GM18507 (cell line): Measurements from ENCODE around the gene TTC23.
"Not testable (repeated sequence)": the region's sequence is repeated elsewhere in the genome, so short reads cannot be mapped to it uniquely, and the experiment has no call there.

Experiments used
- DNase-seq: peaks from one replicate; pipeline ENCODE4 v3.0.0; 2011; ENCODE audit warnings: low read depth; ENCODE audit not compliant: insufficient read length; ENCODE audit errors: extremely low spot score
- FAIRE-seq: peaks from 2 replicates; lab custom pipeline; 2011; peaks lifted over from hg19 to GRCh38; lab: Jason Lieb, UNC

TTC23 gene

DNA sequence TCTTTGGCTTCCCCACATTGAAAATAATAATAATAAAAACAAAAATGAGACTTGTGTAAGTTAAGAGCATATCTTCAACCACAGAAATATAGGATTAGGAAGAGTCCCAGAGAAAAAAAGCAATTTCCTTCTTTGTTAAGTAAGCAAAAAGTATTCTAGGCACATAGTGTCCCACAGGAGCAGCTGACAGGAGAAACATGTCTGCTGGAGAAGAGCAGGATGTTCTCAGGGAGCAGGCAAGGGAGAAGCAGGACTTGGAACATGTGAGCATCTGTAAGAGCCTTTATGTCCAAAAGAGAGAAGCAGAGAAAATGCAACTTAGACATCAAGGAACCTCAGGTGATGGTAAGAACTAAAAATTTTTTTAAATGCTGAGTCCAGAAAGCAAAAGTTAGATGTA is 39.0 kb downstream of the TTC23 start:
- FAIRE-seq (no peak), DNase-seq (no peak)

DNA sequence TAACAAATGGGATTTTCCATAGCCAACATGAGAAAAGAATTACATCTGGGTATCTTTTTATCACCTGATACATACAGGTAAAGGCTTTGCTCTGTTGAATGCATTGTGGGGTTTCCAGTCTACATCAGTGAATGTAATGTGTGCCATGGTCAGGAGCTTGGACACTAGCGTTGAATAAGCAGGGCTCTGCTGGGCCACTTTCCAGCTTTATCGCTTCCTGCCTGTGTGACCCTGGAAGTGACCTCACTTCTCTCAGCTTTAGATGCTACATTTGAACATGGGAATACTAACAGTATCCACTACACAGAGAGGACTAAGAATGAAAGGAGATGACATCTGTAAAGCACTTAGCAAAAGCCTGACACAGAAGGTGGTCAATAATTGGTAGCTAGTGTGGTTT is 40.1 kb downstream of the TTC23 start:
- DNase-seq: no peak
- no peak for FAIRE-seq

DNA sequence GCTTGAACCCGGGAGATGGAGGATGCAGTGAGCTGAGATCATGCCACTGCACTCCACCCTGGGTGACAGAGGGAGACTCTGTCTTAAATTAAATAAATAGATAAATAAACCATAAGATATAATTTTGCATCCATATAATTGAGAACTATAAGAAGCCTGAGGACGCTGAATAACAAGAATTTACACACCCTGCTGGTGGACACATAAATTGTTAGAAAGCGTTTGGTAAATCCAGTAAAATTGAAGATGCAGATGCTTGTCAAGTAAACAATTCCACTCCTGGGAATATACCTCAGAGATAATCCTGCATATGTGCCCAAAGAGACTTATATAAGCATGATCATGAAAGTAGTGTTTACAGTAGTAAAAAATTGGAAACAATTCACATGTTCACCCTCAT is 41.7 kb downstream of the TTC23 start:
- DNase-seq (no peak), FAIRE-seq (no peak)

DNA sequence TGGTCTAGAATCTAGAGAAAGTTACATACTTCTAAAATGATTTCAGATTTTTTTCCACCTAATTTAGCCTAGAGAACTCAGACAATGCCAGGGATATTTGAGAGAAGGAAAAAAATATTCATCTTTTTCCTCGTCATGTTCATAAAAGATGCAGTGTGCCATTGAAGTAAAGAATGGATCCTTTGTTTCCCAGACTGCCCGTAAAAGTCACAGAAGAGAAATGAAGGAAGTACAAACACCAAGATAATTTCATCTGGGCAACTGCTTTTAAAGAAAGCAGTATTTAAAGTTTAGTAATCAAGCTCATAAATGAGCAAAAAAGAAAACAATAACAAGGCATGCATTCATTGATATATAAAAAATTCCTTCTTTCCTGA is 47.2 kb downstream of the TTC23 start:
- DNase-seq (no peak), FAIRE-seq (no peak)

DNA sequence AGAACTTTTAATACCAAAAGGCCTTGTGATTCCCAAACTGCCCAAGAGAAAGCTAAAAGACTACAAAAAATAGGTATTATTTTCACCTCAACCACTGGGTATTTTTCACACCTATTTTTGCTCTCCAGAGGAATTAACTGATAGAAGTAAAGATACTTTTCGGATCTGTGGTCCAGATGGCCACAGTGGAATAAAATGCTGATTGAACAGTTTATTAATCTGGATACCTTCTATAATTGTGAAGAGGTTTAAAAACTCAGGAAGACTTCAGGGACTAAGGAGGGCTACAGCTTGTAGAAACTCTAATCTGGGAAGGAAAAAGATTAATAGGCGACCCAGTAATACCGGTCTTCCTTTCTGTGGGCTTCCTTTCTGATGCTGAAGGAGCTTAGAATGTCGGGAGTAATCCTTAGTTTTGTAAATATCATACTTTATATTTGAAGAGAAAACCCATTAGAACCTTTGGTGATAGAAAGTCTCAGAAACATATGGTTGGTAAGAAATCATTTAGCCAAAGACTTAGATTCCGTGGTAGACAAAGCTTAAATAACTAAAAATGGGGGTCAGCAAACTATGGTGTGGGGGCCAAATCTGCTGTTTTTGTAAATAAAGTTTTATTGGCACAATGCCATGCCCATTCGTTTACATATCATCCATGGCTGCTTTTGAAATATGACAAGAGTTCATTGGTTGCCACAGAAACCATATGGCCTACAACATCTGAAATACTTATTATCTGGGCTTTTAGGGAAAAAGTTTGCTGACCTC is 47.8 kb downstream of the TTC23 start:
- FAIRE-seq: no peak
- DNase-seq: no peak

DNA sequence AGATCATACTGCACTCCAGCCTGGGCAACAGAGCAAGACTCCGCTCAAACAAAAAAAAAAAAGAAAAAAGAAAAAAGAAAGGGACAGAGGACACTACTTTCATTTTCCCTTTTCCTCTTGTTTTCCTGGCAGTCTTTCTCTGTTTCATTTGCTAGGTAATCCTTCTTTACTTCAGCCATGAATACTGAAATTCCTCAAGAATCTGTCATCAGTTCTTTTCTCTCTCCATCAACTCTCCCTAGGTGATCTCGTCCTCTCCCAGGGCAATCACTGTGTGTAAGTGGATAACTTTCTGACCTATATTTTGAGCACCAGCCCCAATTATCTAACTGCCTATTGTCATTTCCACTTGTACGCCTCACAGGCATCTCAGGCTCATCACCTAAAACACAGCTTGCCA is 51.5 kb downstream of the TTC23 start:
- no peak for DNase-seq
- FAIRE-seq: no peak

DNA sequence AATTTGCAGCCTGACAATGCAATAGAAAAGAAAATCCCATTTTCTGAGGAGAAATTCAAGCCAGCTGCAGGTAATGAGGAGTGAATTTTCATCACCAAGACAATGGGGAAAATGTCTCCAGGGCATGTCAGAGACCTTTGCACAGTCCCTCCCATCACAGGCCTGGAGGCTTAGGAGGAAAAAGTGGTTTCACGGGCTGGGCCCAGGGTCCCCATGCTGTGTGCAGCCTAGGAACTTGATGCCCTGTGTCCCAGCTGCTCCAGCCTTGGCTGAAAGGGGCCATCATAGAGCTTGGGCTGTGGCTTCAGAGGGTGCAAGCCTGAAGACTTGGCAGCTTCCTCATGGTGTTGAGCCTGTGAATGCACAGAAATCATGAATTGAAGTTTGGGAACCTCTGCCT is 57.2 kb downstream of the TTC23 start:
- not testable (repeated sequence) for FAIRE-seq, DNase-seq

DNA sequence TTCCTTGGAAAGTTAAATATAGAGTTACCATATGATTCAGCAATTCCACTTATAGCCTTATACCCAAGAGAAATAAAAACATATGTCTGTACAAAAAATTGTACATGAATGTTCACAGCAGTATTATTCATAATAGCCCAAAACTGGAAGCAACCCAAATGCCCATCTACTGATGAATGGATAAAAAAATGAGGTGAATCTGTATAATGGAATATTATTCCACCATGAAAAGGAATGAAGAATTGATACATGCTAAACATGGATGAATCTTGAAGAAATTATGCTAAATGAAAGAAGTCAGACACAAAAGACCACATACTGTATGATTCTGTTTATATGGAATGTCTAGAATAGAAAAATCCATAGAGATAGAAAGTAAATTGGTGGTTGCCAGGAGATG is 61.4 kb downstream of the TTC23 start:
- no peak for FAIRE-seq
- DNase-seq: no peak

DNA sequence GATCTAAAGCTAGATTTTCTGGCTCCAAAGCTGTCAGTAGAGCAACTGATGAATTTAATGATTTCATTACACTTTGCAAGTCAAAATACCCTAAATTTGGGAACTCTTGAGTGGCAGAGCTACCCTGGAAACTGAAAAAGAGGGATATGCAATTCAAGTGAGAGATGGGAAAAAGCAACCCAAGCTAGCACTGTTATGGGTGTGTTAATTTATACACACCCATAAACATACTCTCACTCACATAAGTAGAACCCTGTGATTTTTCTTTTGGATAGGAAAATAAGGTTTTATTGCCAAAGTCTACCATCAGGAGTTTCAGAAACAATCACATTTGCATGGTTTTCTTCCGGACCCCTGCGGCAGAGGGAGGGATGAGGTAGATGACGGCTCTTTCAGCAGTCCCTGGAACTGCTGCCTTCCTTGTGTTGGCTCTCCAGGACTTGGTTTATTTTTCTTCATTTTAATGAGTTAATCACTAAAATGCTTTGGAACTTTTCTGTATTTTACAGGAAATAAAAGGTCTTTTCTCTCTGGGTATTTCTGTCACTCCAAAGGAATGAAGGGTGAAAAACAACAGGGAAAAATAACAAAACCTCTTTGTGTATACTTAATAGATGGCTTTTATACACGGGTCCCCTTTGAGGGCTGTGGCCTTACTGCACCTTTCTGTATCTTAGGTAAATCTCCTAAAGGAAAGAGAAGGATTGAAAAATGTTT is 63.8 kb downstream of the TTC23 start:
- DNase-seq: no peak
- FAIRE-seq: no peak

DNA sequence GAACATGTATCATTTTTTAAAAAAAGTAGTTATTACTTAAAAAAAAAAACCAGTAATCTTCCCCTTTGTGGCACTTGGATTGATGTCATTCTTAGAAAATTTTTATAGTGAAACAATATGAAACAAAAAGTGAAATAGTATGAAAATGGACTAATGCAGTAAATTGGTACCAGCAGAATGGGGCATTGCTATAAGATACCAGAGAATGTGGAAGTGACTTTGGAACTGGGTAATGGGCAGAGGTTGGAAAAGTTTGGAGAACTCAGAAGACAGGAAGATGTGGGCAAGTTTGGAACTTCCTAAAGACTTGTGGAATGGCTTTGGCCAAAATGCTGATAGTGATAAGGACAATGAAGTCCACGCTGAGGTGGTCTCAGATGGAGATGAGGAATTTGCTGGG is 66.6 kb downstream of the TTC23 start:
- FAIRE-seq: no peak

DNA sequence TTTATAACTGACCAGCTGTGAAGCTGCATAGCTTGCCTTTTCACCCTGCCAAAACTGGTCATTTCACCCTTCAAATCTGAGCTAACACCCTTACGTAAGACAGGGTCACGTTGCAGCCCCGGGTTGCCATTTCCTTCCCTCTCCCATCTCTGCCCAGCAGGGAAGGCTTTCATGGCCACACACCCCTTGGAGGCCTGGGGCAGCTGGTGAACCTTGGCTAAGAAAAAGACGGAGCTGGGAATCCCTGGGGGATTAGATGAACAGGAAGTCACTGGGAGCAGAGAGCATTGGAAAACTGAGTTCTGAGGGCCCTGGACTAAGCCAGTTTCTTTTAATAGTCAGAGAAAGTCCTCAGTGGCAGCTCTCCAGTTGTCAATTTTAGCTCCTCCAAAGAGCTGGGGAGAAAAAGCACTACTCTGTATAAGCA is 67.8 kb downstream of the TTC23 start:
- no peak for DNase-seq
- FAIRE-seq: no peak

More for the DNA sequence above, 66.6 kb downstream of the TTC23 start:
- DNase-seq: no peak

DNA sequence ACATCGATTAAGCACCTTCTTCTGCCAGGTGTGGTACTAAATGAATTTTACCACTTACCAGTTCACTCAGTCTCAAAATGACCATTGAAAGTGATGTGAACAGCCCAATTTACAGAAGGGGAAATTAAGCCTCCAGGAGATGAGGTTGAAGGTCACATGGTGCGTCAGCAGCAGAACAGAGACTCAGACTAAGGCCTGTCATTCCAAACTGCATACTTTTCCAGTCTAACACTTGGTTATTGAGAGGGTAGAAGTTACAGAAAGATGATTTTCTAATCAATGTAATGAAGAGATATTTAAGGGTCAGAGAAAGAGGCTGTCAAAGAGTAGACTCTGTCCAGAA is 68.4 kb downstream of the TTC23 start:
- FAIRE-seq (no peak), DNase-seq (no peak)

DNA sequence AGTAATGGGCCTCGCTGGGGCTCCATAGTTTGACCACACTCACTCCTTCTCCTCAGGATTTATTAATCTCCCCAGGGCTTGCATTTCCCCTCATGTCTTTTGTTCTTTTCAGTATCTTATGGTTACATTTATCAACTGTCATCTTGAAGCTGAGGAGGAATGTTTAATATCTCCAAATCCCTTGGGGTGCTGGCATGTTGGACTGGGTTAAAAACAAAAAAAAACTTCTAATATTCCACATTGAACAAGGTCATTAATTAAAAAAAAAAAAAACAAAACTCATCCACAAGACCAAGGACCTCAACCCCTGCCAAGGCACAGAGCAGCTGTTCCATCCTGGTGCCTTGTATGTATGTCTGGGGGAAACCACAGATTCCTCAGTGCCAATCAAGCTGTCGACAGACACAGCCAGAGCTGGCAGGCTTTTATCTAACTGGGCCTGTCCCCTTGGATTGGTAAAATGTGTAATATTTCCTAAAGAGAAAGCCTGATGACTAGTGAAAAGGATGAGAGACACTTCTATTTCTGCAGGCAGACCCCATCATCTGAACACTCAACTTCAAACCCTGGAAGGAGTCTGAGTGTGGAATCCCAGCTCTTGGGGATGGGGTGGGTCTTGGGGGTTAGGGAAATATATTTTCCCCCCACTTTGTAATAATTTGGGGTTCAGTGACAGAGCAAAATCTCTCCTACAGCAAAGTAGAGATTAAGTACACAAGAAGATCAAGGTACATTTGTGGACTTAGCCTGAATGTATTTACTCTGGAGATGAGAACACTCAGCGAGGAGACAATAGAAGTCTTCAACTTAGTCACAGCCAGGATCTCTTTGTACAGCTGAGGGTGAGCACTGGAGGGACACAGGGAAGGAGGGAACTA is 69.1 kb downstream of the TTC23 start:
- DNase-seq (no peak), FAIRE-seq (no peak)

DNA sequence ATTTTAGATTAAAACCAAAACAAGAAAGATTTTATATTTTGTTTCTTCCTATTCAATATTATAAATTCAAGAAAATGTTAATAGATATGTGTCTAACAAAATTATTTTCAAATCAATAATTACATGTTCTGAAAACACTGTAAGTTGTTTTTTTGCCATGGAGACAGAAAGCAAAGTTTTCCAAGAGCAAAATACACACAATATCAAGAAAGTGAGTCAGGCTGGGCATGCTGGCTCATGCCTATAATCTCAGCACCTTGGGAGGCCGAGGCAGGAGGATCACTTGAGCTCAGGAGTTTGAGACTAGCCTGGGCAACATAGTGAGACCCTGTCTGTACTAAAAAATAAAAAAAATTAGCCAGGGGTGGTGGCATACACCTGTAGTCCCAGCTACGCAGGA is 71.7 kb downstream of the TTC23 start:
- FAIRE-seq (no peak), DNase-seq (no peak)

DNA sequence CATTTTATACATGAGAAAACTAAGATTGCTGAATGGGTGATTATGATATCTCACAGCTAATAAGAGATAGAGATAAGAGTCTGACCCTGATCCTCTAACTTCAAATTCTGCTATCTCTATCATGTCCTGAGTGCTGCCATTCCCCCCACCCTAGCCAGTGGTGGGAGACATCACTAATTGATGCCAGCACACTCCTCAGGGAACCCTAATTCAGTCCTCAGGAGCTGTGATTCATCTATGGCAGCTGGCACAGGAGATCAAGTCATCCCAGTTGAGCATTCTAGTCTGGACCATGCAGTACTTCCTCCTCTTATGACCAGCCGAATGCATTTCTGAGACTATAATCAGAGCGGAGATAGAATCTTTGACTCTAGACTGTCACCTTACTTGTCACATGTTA is 72.6 kb downstream of the TTC23 start:
- no peak for FAIRE-seq

DNA sequence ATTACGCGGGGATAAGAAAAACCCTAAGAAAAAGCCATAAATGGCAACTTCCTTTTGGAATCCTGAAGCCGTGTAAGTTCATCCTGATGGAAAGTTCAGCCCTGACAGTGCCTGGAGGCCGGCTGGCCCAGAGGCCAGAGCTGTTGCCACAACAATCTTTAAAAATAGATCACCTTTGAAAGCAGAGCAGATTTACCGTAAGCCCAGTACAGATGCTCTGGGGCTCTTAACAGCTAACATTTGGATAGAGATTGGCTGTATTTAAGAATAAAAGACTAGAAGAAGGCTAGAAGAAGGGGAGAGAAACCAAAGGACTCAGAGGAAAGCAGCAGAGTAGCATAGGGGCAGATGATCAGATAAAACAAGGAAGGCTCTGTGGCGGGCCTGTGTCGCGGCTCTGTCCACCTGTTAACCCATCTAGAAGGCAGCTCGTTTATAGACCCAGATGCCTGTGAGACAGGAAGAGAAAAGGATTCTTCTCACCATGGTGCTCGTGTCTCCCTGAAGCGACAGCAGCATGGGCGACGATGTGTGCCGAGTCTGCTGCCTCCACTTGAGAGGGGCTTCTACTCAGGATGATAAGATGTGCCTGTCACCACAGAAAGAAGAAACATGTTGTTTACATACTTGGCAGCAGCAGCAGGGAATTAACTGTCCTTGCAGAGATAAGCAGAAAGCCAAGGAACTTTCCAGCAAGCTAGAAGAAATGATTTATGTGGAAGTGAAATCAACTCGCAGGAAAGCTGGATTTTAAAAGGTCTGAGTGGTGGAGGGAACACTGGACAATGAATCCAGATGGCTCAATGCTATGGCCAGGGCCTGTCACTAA is 74.6 kb downstream of the TTC23 start:
- DNase-seq (no peak), FAIRE-seq (no peak)

More for the DNA sequence above, 72.6 kb downstream of the TTC23 start:
- DNase-seq: no peak

DNA sequence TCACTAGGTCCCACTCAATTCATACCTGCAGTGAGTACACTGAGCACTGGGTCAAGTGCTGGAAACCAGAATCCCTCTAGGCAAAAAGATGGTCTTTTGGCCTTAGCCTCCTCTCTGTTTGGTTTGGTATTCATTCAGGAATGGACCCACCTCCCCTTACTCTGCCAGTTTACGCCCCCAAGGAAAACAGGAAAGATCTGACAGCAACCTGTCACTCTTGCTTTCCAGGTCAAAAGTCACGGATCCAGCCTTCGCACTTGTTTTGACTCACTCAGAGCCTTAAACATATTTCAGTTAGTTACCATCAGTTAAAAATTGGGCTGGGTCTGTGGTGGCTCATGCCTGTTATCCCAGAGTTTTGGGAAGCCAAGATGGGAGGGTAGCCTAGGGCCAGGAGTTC is 76.4 kb downstream of the TTC23 start:
- DNase-seq: no peak
- no peak for FAIRE-seq

DNA sequence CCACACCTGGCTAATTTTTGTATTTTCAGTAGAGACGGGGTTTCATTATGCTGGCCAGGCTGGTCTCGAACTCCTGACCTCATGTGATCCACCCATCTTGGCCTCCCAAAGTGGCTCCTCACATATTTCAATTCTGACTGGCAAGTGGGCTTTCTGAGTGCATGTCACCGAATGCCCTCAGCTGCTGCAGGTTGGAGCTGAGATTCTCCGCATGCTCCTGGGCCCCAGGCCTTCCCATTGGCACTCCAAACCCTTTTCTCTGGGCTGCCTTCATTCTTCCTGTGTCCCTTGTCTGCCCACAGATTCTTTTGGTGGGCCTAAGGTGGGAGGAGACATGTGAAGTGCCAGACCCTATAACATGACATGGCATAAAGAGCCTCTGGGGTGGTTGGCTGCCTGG is 77.2 kb downstream of the TTC23 start:
- no peak for DNase-seq
- FAIRE-seq: no peak

DNA sequence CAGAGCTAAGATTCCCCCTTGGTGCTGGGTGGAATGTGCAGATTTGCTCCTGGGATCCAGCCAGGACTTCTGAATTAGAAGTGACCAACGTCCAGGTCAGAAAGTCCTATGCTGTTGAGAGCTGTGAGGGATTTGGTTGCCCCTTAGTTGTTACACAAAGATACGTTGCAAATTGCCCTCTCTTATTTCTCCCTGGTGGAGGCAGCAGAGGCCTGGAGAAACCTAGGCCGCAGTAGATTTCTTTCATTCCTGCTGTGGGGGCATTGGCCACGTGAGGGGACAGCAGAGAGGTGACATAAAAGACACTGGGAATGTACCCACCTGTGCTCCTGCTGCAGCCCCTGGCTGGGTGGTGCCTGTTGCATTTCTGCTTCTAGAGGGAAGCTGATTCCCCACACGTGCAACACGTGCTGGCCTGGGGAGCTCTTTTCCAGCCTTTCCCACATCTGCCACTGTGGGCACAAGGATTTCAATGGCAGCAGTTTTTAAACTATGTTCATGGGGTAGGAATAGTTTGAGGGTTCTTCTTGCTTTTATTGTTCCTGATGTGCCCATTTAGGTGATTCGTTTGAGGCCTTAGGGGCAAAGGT is 78.8 kb downstream of the TTC23 start:
- no peak for DNase-seq
- no peak for FAIRE-seq
